HFF-Myc (cell line): Measurements from ENCODE around the gene SOX2.

Experiments used
- DNase-seq: peaks from one replicate; pipeline ENCODE4 v3.0.0-alpha.2; 2011; ENCODE audit warnings: low read depth; ENCODE audit errors: extremely low read depth
- H3K4me3 ChIP-seq: replicated peaks from 2 replicates; pipeline ENCODE4 v1.5.1; 2011; ENCODE audit warnings: low read depth, mild to moderate bottlenecking, control low read depth, low read length
- CTCF ChIP-seq: IDR thresholded peaks from 2 replicates; pipeline ENCODE4 v1.5.1; 2012; ENCODE audit warnings: mild to moderate bottlenecking, low read depth, low read length, control low read depth; ENCODE audit errors: missing control alignments

Gene SOX2

GRCh38 chr3:181711325-181712135, at the start of gene SOX2:
Gene SOX2 (plus strand): TSS chr3:181711925. CDS start chr3:181712361, 436 bp downstream.
- no peak for TF ChIP-seq CTCF
- DNase-seq = no peak
- no peak within 1 kb of the TSS for H3K4me3 ChIP-seq

- DNase-seq = no peak
- TF ChIP-seq CTCF = no peak
Measured at GRCh38 chr3:181683563-181683962, 28.2 kb upstream of the SOX2 start.

GRCh38 chr3:181687190-181687589, 24.5 kb upstream of the SOX2 start:
- TF ChIP-seq CTCF = no peak
- no peak overlapping the region for H3K4me3 ChIP-seq
- DNase-seq = no peak

More at GRCh38 chr3:181683563-181683962, 28.2 kb upstream of the SOX2 start:
- no peak overlapping the region for H3K4me3 ChIP-seq

GRCh38 chr3:181687731-181688130, 24.0 kb upstream of the SOX2 start:
- H3K4me3 ChIP-seq = no peak overlapping the region
- no peak for DNase-seq
- no peak for TF ChIP-seq CTCF

- DNase-seq = no peak
- TF ChIP-seq CTCF = no peak
- no peak overlapping the region for H3K4me3 ChIP-seq
Measured at GRCh38 chr3:181689546-181689945, 22.2 kb upstream of the SOX2 start.

- no peak for TF ChIP-seq CTCF
- no peak overlapping the region for H3K4me3 ChIP-seq
- no peak for DNase-seq
Measured at GRCh38 chr3:181690769-181691168, 21.0 kb upstream of the SOX2 start.
